Uterus (tissue), 2 donors: Measurements from ENCODE around the gene LAMA5.

ENCODE experiments used
- POLR2A ChIP-seq, 2 donors: fragments of 450-650 bp; IDR thresholded peaks; one replicate each; pipeline ENCODE4 v1.6.1; 2016; ENCODE audit warnings: antibody characterized with exemption in 2 of 2, mild to moderate bottlenecking in 1 of 2, moderate library complexity in 1 of 2
- TF ChIP-seq, protein P1 (sequence below), 4 experiments: fragments of 200-600 bp in 2 of 4; fragments of 450-650 bp in 2 of 4; sonication (generic) in 2 of 4; IDR thresholded peaks; one replicate each; pipeline ENCODE4 v1.5.1; 2016 to 2019; ENCODE audit warnings: antibody characterized with exemption in 4 of 4, mild to moderate bottlenecking in 2 of 4, moderate library complexity in 1 of 4

GRCh38 chr20:62355516-62355877 is 11.6 kb downstream of the LAMA5 start:
- TF ChIP-seq, protein P1, sequence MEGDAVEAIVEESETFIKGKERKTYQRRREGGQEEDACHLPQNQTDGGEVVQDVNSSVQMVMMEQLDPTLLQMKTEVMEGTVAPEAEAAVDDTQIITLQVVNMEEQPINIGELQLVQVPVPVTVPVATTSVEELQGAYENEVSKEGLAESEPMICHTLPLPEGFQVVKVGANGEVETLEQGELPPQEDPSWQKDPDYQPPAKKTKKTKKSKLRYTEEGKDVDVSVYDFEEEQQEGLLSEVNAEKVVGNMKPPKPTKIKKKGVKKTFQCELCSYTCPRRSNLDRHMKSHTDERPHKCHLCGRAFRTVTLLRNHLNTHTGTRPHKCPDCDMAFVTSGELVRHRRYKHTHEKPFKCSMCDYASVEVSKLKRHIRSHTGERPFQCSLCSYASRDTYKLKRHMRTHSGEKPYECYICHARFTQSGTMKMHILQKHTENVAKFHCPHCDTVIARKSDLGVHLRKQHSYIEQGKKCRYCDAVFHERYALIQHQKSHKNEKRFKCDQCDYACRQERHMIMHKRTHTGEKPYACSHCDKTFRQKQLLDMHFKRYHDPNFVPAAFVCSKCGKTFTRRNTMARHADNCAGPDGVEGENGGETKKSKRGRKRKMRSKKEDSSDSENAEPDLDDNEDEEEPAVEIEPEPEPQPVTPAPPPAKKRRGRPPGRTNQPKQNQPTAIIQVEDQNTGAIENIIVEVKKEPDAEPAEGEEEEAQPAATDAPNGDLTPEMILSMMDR (IDR thresholded peaks at IDR 0.05): no peak
- no peak for TF ChIP-seq POLR2A (IDR thresholded peaks at IDR 0.05)
